GM12878 (cell line): ENCODE data around the gene C1QTNF3. TPM values are rescaled to one million over a fixed set of nuclear protein-coding genes. Genes with fewer than 3 reads are reported as not detected.

Experiments used
- ATAC-seq: fragments of 200-7000 bp; cut with Tn5 transposase; 3 replicates; pipeline ENCODE4 v1.9.1; 2020; ENCODE audit warnings: mild to moderate bottlenecking, moderate library complexity
- BruUV-seq: library from RNA; stranded (reverse); fragments of 400-500 nt; replicated peaks from 2 replicates; lab custom pipeline; 2021; lab: Mats Ljungman, UMichigan
- CTCF ChIA-PET: fragments of 300-600 bp; sonication (Branson Sonifier 250); formaldehyde crosslinking; extraction: SDS; loops from one replicate; lab custom pipeline; 2021; ENCODE audit warnings: inconsistent platforms; lab: Yijun Ruan, JAX
- POLR2A ChIA-PET: fragments of 350-600 bp; formaldehyde crosslinking; extraction: SDS; loops from one replicate; lab custom pipeline; 2021; ENCODE audit warnings: inconsistent platforms; lab: Charles Lee
- RAD21 ChIA-PET: fragments of 300-600 bp; sonication (Branson Sonifier 250); formaldehyde crosslinking; loops from one replicate; lab custom pipeline; 2023; ENCODE audit warnings: antibody characterized with exemption; ENCODE audit not compliant: unreplicated experiment; lab: Charles Lee
- SMC1A ChIA-PET: fragments of 300-600 bp; sonication (Branson Sonifier 250); formaldehyde crosslinking; loops from one replicate; lab custom pipeline; 2023; ENCODE audit not compliant: unreplicated experiment, uncharacterized antibody; lab: Charles Lee
- DNase-seq: peaks from one replicate; pipeline ENCODE4 v3.0.0-alpha.2; 2011; ENCODE audit warnings: low read depth, low spot score
- FAIRE-seq: peaks from 3 replicates; lab custom pipeline; 2011; peaks lifted over from hg19 to GRCh38; lab: Jason Lieb, UNC
- H2AFZ ChIP-seq: 2 replicates; pipeline ENCODE4 v1.6.0; 2011; ENCODE audit warnings: low read depth, low read length, control low read depth; ENCODE audit not compliant: control insufficient read depth
- H3K27ac ChIP-seq: 2 replicates; pipeline ENCODE4 v1.5.1; 2011; ENCODE audit warnings: control low read depth; ENCODE audit not compliant: control insufficient read depth, insufficient read depth
- H3K27me3 ChIP-seq, 2 experiments: replicated peaks in 1 of 2; 2 replicates each; pipeline versions ENCODE4 v1.6.0 to v1.6.1; 2011; ENCODE audit warnings: low read length in 1 of 2; ENCODE audit not compliant: control insufficient read depth in 2 of 2, insufficient read depth in 2 of 2
- H3K36me3 ChIP-seq, 2 experiments: 2 replicates each; pipeline ENCODE4 v1.5.1; 2011; ENCODE audit warnings: low read length in 1 of 2; ENCODE audit not compliant: control insufficient read depth in 2 of 2, insufficient read depth in 2 of 2
- H3K4me1 ChIP-seq: 2 replicates; pipeline ENCODE4 v1.6.1; 2011; ENCODE audit warnings: mild to moderate bottlenecking, low read length, moderate library complexity, mixed read lengths; ENCODE audit not compliant: control insufficient read depth, insufficient read depth
- H3K4me2 ChIP-seq: 2 replicates; pipeline ENCODE4 v1.6.0; 2011; ENCODE audit warnings: control low read depth; ENCODE audit not compliant: control insufficient read depth, insufficient read depth
- H3K4me3 ChIP-seq: fragments of 200-600 bp; sonication (generic); 2 replicates; pipeline ENCODE4 v1.5.1; 2016
- H3K79me2 ChIP-seq: 2 replicates; pipeline ENCODE4 v1.6.0; 2011; ENCODE audit warnings: low read length; ENCODE audit not compliant: control insufficient read depth, insufficient read depth
- H3K9ac ChIP-seq: 2 replicates; pipeline ENCODE4 v1.8.0; 2011; ENCODE audit warnings: low read length, control low read depth, mixed read lengths; ENCODE audit not compliant: control insufficient read depth, insufficient read depth
- H3K9me3 ChIP-seq: replicated peaks from 3 replicates; pipeline ENCODE4 v1.5.1; 2011; ENCODE audit warnings: mild to moderate bottlenecking, low read length; ENCODE audit not compliant: control insufficient read depth, insufficient read depth
- H4K20me1 ChIP-seq: 2 replicates; pipeline ENCODE4 v1.6.0; 2011; ENCODE audit not compliant: control insufficient read depth, insufficient read depth
- BCL11A ChIP-seq: IDR thresholded peaks from 2 replicates; pipeline ENCODE4 v1.6.1; 2011; ENCODE audit warnings: low read depth, low read length
- JUND ChIP-seq: IDR thresholded peaks from 2 replicates; pipeline ENCODE4 v1.6.1; 2012; ENCODE audit warnings: low read depth, mild to moderate bottlenecking, low read length, improper control_type of control experiment, moderate library complexity
- RCOR1 ChIP-seq: conservative IDR thresholded peaks from 2 replicates; pipeline ENCODE4 v1.6.1; 2012; ENCODE audit warnings: low read depth, low read length, improper control_type of control experiment
- STAT1 ChIP-seq: fragments of 450-650 bp; conservative IDR thresholded peaks from 2 replicates; pipeline ENCODE4 v1.6.1; 2014; ENCODE audit warnings: antibody characterized with exemption, mild to moderate bottlenecking
- WGBS: methylation state at CpG from one replicate; pipeline ENCODE4 v1.1.6; 2016; ENCODE audit warnings: low lambda C conversion rate; ENCODE audit not compliant: insufficient replicate concordance, insufficient coverage; ENCODE audit errors: missing lambda C conversion rate; 5-methylcytosine and 5-hydroxymethylcytosine counted together
- in situ Hi-C: fragments of 300-500 bp; cut with MboI; formaldehyde crosslinking; loops from 9 replicates; pipeline ENCODE4 v1.14.3; 2018; ENCODE audit warnings: mixed read lengths
- intact Hi-C: fragments of 100-400 bp; cut with micrococcal nuclease; formaldehyde crosslinking; loops from one replicate; pipeline ENCODE4 v1.14.2; 2022; ENCODE audit not compliant: unreplicated experiment
- polyA plus RNA-seq, 11 experiments: library from polyadenylated mRNA; depleted of rRNA in 4 of 11; unstranded in 6 of 11; stranded (reverse) in 5 of 11; fragments of >200 nt; fragmentation: Nextera tagmentation in 4 of 11; fragmentation: Illumina TruSeq in 1 of 11; extraction: Ambion mirVana in 4 of 11; extraction: Trizol in 1 of 11; gene quantifications; 1 replicate in 1 of 11; 2 replicates in 10 of 11; pipeline versions ENCODE4 v1.2.1 to v1.2.3, GENCODE V29; 2011 to 2016; ENCODE audit warnings: inconsistent platforms in 2 of 11, missing spikeins in 2 of 11, low read depth in 1 of 11
- total RNA-seq, 4 experiments: library from RNA; depleted of rRNA in 3 of 4; stranded (reverse); fragments of >200 nt in 3 of 4; fragmentation: Illumina TruSeq in 1 of 4; extraction: Trizol in 1 of 4; gene quantifications; 2 replicates each; pipeline versions ENCODE4 v1.2.1 to v1.2.3, GENCODE V29; 2013 to 2021
- TF ChIP-seq, protein P1 (sequence below): fragments of 450-650 bp; IDR thresholded peaks from 2 replicates; pipeline ENCODE4 v1.6.1; 2018; ENCODE audit warnings: borderline replicate concordance, mild to moderate bottlenecking; ENCODE audit not compliant: partially characterized antibody
- TF ChIP-seq, protein P2 (sequence below): IDR thresholded peaks from 2 replicates; pipeline ENCODE4 v1.6.1; 2012; ENCODE audit warnings: low read depth, low read length, improper control_type of control experiment
- TF ChIP-seq, protein P3 (sequence below): fragments of 150-350 bp; IDR thresholded peaks from 2 replicates; pipeline ENCODE4 v1.6.1; 2014; ENCODE audit warnings: mild to moderate bottlenecking, low read depth, low read length

Gene C1QTNF3
- total and polyA plus RNA-seq, 10 of the 15 experiments (the other 5 are each of a cell fraction or from before 2014, with no cell fraction given), result 0.39 to 6.3 (median 1.3) TPM

DNA sequence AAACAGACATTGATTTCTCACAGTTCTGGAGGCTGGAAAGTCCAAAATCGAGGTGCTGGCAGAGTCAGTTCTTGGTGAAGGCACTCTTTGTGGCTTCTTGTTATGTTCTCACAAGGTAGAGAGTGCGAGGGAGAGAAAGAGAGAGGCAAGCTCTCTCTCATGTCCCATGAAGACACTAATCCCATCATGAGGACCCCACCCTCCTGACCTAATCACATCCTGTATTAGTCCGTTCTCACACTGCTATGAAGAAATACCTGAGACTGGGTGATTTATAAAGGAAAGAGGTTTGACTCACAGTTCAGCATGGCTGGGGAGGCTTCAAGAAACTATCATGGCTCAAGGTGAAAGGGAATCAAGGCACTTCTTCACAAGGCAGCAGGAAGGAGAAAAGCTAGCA is 29.5 kb downstream of the C1QTNF3 start:
- ChIA-PET POLR2A (no interaction called here), RAD21 (no interaction called here), CTCF (no interaction called here), SMC1A (interaction anchor here (0.8 to 0.9 kb wide), 2 partner anchors 18 to 24 kb away, joined by 3 read pairs; no protein-coding TSS in a partner anchor)
- DNase-seq (no peak), ATAC-seq (no peak), FAIRE-seq (no peak)
- Histone ChIP-seq H3K79me2 (no peaks in the 10 kb centered on the region), H3K4me3 (no peak overlapping the region), H3K4me2 (no peak overlapping the region), H3K4me1 (peaks cover 4% of the 10 kb centered on the region; the same call in 1 of the 2 replicates), H3K9me3 (no peaks in the 10 kb centered on the region), H4K20me1 (no peaks in the 10 kb centered on the region), H3K9ac (no peak overlapping the region), H2AFZ (no peak overlapping the region), H3K27me3 (no peaks in the 10 kb centered on the region), H3K36me3 (no peaks in the 10 kb centered on the region), H3K27ac (no peak overlapping the region)
- intact Hi-C loops (no loop called here), in situ Hi-C loops (loop anchor here (25.0 kb wide), 1 partner anchor 899 kb away; the partner anchor contains the start of genes BRIX1 and RAD1)
- 58% methylated on average over 3 of the region's 3 CpGs for WGBS
- no TSS peak for BruUV-seq
- TF ChIP-seq, protein P1, sequence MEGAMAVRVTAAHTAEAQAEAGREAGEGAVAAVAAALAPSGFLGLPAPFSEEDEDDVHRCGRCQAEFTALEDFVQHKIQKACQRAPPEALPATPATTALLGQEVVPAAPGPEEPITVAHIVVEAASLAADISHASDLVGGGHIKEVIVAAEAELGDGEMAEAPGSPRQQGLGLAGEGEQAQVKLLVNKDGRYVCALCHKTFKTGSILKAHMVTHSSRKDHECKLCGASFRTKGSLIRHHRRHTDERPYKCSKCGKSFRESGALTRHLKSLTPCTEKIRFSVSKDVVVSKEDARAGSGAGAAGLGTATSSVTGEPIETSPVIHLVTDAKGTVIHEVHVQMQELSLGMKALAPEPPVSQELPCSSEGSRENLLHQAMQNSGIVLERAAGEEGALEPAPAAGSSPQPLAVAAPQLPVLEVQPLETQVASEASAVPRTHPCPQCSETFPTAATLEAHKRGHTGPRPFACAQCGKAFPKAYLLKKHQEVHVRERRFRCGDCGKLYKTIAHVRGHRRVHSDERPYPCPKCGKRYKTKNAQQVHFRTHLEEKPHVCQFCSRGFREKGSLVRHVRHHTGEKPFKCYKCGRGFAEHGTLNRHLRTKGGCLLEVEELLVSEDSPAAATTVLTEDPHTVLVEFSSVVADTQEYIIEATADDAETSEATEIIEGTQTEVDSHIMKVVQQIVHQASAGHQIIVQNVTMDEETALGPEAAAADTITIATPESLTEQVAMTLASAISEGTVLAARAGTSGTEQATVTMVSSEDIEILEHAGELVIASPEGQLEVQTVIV, result no peak
- TF ChIP-seq JUND (no peak), BCL11A (no peak), RCOR1 (no peak), STAT1 (no peak)
- TF ChIP-seq, protein P2, sequence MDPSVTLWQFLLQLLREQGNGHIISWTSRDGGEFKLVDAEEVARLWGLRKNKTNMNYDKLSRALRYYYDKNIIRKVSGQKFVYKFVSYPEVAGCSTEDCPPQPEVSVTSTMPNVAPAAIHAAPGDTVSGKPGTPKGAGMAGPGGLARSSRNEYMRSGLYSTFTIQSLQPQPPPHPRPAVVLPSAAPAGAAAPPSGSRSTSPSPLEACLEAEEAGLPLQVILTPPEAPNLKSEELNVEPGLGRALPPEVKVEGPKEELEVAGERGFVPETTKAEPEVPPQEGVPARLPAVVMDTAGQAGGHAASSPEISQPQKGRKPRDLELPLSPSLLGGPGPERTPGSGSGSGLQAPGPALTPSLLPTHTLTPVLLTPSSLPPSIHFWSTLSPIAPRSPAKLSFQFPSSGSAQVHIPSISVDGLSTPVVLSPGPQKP, result no peak
- TF ChIP-seq, protein P3, sequence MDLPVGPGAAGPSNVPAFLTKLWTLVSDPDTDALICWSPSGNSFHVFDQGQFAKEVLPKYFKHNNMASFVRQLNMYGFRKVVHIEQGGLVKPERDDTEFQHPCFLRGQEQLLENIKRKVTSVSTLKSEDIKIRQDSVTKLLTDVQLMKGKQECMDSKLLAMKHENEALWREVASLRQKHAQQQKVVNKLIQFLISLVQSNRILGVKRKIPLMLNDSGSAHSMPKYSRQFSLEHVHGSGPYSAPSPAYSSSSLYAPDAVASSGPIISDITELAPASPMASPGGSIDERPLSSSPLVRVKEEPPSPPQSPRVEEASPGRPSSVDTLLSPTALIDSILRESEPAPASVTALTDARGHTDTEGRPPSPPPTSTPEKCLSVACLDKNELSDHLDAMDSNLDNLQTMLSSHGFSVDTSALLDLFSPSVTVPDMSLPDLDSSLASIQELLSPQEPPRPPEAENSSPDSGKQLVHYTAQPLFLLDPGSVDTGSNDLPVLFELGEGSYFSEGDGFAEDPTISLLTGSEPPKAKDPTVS, result no peak
